Vein endothelial cell (primary cell): ENCODE measurements around the gene LGR5. TPM values are rescaled to one million over a fixed set of nuclear protein-coding genes. Genes with fewer than 3 reads are reported as not detected.

Source experiments
- total RNA-seq: library from RNA; depleted of rRNA; stranded (reverse); fragments of >200 nt; gene quantifications from 2 replicates; pipeline ENCODE4 v1.2.3, GENCODE V29; 2012

Gene LGR5
- total RNA-seq: not detected in 2 replicates

GRCh38 chr12:71439613-71440344 lies at the start of gene LGR5:
Gene LGR5 (plus strand): TSS chr12:71439798. CDS start chr12:71440081, 283 bp downstream.

Other genes with a start within 250 kb of the LGR5 start
- gene ZFC3H1, start 224.1 kb downstream of the LGR5 start, total RNA-seq: 32.3 and 36.5 TPM in 2 replicates
- 4.9 and 5.8 TPM in 2 replicates for gene THAP2, start 224.5 kb downstream of the LGR5 start, total RNA-seq
- gene TMEM19, start 246.3 kb downstream of the LGR5 start, total RNA-seq: 22.5 and 33.3 TPM in 2 replicates